ENCODE results near the gene MAP4K5. TPM values are rescaled to one million over a fixed set of nuclear protein-coding genes. Genes with fewer than 3 reads are reported as not detected.

MAP4K5 gene
- total and polyA plus RNA-seq, 9 donors, result 32.4 to 202 (median 63.8) TPM

- H3K27ac ChIP-seq, result no peak overlapping the region
- 89 to 92% (median 90%) methylated on average over 6 of the region's 6 CpGs for WGBS, 3 donors
- H3K9me3 ChIP-seq, result no peaks in the 10 kb centered on the region
- intact Hi-C loops (cut with DNase I), result loop anchor here in 1 of 4 donors (2.0 kb wide), 1 partner anchor 74 kb away; no protein-coding TSS in a partner anchor
- no peaks in the 10 kb centered on the region for H3K27me3 ChIP-seq
- no peak for TF ChIP-seq CTCF (IDR thresholded peaks at IDR 0.05)
- no peak for TF ChIP-seq POLR2A (IDR thresholded peaks at IDR 0.05)
- no peak for TF ChIP-seq EP300 (IDR thresholded peaks at IDR 0.05)
- H3K4me1 ChIP-seq (ENCODE audit: insufficient read depth), result peaks cover 7% of the 10 kb centered on the region
- no peaks in the 10 kb centered on the region for H3K36me3 ChIP-seq
- DNase-seq, result no peak
- H3K4me3 ChIP-seq, result no peak overlapping the region
These were observed 7.4 kb downstream of the MAP4K5 start for GRCh38 chr14:50524731-50525515.

GRCh38 chr14:50524060-50524459, 8.3 kb downstream of the MAP4K5 start:
- peaks cover 4% of the 10 kb centered on the region for H3K4me1 ChIP-seq (ENCODE audit: insufficient read depth)
- DNase-seq, result no peak
- H3K27me3 ChIP-seq, result no peaks in the 10 kb centered on the region
- H3K9me3 ChIP-seq, result no peaks in the 10 kb centered on the region
- no peak for TF ChIP-seq POLR2A (IDR thresholded peaks at IDR 0.05)
- no peak for TF ChIP-seq EP300 (IDR thresholded peaks at IDR 0.05)
- no peak for TF ChIP-seq CTCF (IDR thresholded peaks at IDR 0.05)
- WGBS, 3 donors, result 84 to 86% (median 84%) methylated on average over 2 of the region's 2 CpGs
- no peak overlapping the region for H3K4me3 ChIP-seq
- H3K27ac ChIP-seq, result no peak overlapping the region
- intact Hi-C loops (cut with DNase I), result loop anchor here in 1 of 4 donors (2.0 kb wide), 1 partner anchor 73 kb away; no protein-coding TSS in a partner anchor
- no peaks in the 10 kb centered on the region for H3K36me3 ChIP-seq

- 93 to 97% (median 94%) methylated on average over 5 of the region's 5 CpGs for WGBS, 3 donors
- Histone ChIP-seq H3K4me3 (no peak overlapping the region), H3K9me3 (no peaks in the 10 kb centered on the region), H3K27ac (no peak overlapping the region), H3K27me3 (no peaks in the 10 kb centered on the region), H3K36me3 (no peaks in the 10 kb centered on the region), H3K4me1 (ENCODE audit: insufficient read depth) (peaks cover 2% of the 10 kb centered on the region)
- intact Hi-C loops (cut with DNase I), result loop anchor here in 1 of 4 donors (2.0 kb wide), 1 partner anchor 73 kb away; no protein-coding TSS in a partner anchor
- no peak for DNase-seq
- TF ChIP-seq EP300 (IDR thresholded peaks at IDR 0.05), result no peak
- no peak for TF ChIP-seq CTCF (IDR thresholded peaks at IDR 0.05)
- TF ChIP-seq POLR2A (IDR thresholded peaks at IDR 0.05), result no peak
These were observed 8.9 kb downstream of the MAP4K5 start for GRCh38 chr14:50523271-50524041.

- no peaks in the 10 kb centered on the region for H3K36me3 ChIP-seq
- no peaks in the 10 kb centered on the region for H3K9me3 ChIP-seq
- intact Hi-C loops (cut with DNase I), result no loop called here
- H3K27ac ChIP-seq, result no peak overlapping the region
- DNase-seq, result no peak
- 64 to 81% (median 67%) methylated on average over 1 of the region's 1 CpG for WGBS, 3 donors
- H3K4me1 ChIP-seq (ENCODE audit: insufficient read depth), result peaks cover 3% of the 10 kb centered on the region
- no peak overlapping the region for H3K4me3 ChIP-seq
- TF ChIP-seq CTCF (IDR thresholded peaks at IDR 0.05), result no peak
- no peaks in the 10 kb centered on the region for H3K27me3 ChIP-seq
These were observed 10.4 kb downstream of the MAP4K5 start for GRCh38 chr14:50521912-50522341.

Measured in ovary (tissue), 9 donors.